HG03354 (cell line): ENCODE measurements around the gene CFAP53.
"Not testable (repeated sequence)": the region's sequence is repeated elsewhere in the genome, so short reads cannot be mapped to it uniquely, and the experiment has no call there.

Experiments
- ATAC-seq: cut with Tn5 transposase; IDR thresholded peaks from one replicate; pipeline ENCODE4 v1.9.1; 2021; ENCODE audit warnings: mild to moderate bottlenecking; ENCODE audit not compliant: unreplicated experiment, poor library complexity, severe bottlenecking

CFAP53 gene

DNA sequence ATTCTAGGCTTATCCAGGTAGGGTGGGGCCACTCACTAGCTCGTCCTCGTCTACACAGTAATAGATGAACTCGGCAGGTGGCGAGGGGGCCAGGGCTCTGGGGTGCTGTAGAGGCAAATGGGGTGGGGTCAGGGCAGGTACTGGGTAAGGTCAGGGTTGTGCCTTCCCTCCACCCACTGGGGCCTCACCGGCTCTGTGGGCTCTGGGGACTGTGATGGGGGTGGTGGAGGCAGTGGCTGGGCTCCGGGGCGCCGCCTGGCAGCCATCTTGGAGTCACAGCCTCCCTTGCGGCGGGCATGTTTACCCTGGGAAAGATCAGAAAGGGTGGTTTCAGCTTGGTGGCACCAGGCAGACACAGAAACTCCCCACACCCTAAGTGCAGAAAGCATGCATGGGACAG, 8.6 kb upstream of the CFAP53 start:
- ATAC-seq = no peak

DNA sequence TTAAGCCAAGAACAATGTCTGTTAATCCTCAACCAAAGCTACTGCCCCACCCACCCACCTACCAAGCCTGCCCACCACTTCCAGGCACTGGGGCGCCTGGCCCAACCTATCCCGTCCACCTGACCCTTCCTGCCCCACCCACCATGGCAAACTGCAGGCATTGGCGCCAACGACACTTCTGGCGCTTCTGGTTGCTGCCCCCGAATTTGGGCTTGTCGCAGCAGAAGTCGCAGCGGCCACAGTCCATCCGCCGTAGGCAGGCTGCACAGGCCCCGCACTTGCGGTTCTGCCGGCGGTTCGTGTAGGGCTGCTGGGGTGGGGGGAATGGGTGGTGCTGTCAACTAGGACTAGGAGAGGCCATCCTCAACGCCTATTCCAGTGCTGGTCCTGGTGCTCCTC, 7.7 kb upstream of the CFAP53 start:
- ATAC-seq = no peak

DNA sequence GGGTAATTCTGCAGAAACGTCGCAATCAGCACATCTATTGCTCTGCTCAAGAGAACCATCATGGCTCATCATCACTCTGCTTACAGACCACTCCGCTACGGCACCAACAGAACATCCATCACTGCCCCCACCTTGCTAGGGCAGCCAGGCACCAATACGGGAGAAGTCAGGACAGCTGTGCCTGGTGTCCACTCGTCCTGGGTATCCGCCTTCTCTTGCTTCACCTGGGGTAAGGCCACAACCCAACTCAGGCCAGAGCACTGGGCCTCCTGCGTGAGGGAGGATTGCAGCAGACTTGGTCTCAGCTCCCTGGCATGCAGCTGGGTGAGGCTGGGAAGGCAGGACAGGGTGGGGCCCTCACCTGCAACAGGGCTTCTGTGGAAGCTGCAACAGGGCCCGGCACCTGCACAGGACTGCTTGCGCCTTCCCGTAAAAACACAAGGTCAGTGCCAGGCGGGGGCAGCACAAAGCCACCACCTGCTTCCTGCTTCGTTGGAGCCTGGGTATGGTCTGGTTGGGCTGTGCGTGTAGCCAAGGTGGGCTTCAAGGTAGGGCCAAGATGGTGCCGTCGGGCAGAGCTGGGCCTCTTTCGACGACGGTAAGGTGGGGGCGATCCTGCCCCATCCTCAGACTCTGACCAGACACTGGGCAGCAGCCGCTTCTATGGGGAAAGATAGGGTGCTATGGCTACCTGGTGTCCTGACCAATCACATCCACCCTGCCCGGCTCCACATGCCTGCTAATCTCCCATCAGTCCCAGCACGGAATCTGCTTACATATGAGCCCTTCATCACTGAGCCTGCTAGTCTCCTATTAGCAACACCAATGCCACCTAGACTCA, 7.1 kb upstream of the CFAP53 start:
- no peak for ATAC-seq

DNA sequence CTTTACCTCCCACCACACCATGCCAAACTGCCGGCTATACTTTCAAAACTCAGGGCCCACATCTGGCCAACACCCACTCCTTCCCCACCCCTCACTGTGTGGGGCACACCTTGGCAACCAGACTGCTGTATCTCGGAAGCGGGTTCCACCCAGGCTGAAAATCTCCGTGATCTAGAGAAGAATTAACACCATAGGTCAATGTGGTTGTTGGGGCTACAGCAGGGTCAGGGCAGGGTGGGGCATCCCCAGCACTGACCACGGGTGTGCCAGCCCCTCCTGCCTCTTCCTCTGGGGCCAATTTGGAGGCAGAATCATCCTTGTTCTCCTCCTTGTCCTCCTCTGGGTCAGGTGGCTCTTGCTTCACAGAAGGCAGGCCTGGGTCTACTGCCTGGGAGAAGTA, 6.3 kb upstream of the CFAP53 start:
- no peak for ATAC-seq

DNA sequence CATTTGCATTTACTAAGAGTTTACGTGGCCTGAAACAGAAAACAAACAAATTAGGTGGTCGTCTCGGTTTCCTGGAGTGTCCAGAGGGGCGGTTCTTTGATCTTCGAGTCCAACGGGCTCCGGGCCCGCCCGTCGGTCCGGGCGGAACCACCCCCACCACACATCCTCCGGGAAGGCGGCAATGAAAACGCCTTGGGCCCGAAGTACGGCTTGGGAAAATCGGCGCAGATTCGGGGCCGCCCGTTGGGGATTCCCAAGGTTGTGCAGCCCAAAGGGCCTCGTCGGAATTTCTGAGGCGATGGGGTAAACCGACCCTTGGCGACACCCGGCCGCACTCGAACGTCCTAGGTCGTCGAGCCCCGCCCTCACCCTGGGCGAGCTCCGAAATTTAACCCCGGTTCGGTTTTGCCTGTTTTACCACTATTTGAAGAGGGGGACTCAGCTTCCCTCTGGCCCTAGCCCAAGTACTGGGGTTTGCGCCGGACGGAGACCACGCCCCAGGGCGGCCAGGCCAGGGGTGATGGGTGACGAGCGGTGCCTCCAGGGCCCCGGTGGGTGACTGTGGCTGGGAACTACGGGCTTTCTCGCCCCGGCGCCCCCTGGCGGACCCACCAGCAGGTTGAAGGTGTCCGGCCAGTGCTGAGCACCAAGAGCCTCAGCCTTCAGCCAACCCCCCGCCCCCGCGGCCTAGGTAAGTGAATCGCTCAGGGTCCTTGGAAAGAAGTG, 1.9 kb upstream of the CFAP53 start:
- peak; percentile 80 for ATAC-seq

DNA sequence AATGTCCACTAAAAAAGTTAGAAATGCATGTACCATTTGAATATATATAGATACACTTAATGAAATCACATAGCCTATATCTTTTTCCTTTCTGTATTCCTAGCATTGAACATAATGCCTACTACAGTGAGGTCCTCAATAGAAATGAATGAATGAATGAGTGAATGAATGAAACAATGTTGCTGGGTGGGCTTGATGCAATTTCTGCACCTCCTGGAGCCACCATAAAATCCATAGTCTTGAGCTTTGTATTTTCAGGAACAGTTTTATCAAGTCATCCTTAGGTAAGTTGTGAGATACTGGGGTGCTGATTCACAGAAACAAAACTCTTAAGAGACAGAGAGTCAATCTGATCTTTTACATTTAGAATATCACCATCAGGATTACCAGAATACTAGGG, 3.3 kb downstream of the CFAP53 start:
- ATAC-seq = no peak

DNA sequence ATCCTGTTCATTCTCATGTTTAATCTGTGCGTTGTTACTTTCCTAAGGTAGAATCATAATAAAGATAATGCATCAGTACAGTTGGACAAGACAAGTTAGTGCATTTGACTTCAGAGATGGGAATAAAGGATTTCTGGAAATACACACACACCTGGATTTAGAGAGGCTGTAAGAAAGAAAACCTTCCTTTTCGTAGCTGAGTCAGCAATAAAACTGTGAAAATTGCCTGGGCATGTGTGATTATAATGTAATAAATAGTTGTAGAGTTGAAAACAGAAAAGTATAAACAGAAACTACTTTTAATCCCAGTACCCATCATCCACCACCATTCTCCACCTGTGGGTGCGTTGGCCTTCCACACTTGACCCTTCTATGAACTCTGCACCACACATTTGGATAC, 15.4 kb downstream of the CFAP53 start:
- no peak for ATAC-seq

DNA sequence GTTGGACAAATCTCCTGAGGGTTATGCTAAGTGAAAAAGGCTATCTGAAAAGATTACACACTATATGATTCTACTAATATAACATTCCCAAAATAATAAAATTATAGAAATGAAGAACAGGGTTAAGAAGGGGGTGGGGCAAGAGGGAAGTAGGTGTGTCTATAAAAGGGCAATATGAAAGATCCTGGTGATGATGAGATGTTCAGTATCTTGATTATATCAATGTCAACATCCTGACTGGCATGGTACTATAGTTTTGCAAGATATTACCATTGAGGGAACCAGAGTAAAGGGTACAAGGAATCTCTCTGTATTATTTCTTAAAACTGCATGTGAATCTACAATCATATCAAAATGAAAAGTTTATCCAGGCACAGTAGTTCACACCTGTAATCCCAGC, 16.7 kb downstream of the CFAP53 start:
- ATAC-seq = no peak

DNA sequence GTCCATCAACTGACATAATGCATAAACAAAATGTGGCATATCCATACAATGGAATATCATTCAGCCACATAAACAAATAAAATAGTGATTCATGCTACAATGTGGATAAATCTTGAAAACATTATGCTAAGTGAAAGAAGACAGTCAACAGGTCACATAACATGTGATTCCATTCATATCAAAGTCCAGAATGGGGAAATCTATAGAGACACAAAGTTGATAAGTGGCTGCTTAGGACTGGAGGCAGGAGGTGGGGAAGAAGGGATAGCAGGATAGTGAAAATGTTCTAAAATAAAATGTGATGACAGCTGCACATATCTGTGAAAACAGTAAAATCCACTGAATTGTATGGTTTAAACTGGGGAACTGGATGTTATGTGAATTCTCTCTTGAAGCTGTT, 18.7 kb downstream of the CFAP53 start:
- no peak for ATAC-seq

DNA sequence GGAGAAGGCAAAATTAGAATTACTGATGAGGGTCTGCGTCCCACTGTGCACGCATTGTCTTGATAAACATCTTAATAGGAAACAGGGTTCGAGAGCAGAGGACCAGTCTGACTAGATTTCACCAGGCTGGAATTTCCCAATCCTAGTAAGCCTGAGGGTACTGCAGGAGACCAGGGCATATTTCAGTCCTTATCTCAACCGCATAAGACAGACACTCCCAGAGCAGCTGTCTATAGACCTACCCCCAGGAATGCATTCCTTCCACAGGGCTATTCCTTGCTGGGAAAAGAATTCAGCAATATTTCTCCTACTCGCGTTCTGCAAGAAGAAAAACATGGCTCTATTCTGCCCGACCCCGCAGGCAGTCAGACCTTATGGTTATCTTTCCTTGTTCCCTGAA, 24.5 kb downstream of the CFAP53 start:
- not testable (repeated sequence) for ATAC-seq

DNA sequence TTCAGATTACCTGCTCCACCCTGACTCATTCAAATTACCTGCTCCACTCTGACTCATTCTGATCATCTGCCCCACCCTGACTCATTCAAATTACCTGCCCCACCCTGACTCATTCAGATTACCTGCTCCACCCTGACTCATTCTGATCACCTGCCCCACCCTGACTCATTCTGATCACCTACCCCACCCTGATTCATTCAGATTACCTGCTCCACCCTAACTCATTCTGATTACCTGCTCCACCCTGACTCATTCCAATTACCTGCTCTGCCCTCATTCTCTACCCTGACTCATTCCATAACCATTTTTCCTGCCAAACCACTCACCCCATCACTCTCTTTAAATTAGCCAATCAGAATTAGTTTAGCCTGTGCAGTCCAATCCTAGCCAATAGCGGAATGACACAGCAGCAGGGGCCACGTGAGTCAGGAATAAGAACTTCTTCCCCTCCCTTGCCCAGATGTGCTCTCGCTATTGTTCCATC, 26.2 kb downstream of the CFAP53 start:
- ATAC-seq = no peak

DNA sequence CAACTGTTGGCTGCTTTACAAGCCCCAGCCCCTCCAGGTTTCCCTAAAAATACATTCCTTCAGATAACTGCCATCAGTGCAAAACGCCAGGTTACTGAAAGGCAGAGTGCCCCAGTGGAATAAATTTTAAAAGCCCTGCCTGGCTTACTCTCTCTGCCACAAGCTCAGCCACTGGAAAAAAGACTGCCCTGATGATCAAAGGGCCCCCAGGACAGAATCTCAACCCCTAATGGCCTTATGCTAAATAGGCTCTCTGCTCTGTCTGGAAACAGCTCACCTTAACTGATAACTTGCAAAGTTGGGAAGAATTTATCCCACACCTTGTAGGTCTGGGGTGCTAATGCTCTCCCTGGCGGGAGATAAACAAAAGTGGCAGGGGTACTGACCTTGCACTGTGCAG, 33.9 kb downstream of the CFAP53 start:
- ATAC-seq = no peak

DNA sequence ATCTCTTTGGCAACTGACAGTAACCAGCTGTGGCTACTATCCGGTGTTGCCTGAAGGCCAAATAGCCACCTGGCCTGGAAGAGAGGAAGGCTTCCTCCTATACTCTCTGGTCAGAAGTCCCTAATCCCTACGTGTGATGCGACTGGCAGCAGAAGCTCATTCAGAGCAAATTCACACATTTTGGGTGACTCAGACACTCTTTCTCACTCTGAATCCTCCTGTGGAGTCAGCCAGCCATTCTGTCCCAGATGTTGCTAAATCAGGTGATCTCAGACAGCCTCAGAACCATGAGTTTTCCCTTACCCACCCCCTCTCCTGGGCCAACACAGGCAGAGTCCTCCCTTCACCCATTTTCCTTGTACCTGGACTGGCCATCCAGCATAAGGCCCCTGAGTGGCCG, 34.7 kb downstream of the CFAP53 start:
- no peak for ATAC-seq

DNA sequence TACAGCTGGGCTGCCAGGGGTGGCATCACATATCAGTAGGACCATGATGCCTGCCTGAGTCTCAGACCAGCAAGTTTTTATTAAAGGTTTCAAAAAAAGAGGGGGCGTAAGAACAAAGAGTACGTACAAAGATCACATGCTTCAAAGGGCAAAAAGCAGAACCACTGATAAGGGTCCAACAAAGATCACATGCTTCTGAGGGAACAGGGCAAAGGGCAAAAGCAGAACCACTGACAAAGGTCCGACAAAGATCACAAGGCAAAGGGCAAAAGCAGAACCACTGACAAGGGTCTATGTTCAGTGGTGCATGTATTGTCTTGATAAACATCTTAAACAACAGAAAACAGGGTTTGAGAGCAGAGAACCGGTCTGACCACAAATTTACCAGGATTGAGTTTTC, 46.0 kb downstream of the CFAP53 start:
- not testable (repeated sequence) for ATAC-seq

DNA sequence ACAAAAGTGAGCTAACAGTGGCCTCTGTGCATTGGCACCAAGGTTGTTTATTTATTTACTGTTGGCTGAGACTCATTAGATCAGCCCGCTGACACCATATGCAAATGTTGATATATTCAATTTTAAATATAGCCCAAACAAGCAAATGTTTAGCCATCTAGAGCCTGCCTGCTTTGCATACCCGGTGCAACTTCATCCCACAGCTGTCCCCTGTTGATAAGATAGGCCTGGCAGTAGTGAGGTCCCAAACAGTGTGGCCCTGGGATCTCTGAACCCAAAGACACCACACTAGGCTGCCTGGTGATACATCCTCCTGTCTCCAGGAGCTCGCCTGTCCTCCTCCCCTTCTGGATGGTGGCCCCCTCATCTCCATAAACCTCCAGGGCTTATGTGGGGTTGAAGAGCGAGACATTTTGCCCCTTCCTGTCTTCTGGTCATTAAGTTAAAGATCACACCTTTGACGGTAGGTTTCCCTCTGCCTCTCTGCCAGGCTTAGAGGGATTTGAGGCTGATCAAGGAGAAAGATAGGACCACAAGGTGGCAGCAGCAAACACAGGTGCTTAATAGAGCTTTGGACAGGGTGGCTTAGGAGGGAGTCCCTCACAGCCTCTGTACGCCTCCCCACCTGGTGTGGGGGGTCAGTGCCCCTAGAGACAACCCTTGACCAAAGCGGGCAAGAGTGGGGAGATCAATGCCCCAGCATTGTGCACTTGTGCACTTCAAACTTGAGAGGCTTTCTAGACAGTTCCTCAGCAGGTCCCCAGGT, 47.7 kb downstream of the CFAP53 start:
- ATAC-seq = peak; percentile 88

DNA sequence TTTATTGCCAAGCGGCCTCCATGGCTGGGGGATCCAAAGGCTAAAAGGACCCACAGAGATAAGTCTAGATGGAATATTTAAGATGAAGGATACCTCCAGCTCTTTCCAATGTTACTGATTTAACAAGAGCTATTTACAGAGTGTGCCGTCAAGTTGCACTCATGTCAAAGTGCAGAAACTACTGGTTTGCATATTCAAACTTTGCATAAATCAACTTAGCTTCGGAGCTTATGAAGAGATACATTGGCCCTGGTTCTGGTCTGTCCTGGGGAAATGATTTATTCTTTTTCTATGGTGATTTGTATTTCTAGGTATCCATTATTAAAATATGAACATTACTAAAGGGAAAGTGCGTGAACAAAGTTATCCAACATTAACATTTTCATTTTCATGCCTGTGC, 57.0 kb downstream of the CFAP53 start:
- no peak for ATAC-seq

DNA sequence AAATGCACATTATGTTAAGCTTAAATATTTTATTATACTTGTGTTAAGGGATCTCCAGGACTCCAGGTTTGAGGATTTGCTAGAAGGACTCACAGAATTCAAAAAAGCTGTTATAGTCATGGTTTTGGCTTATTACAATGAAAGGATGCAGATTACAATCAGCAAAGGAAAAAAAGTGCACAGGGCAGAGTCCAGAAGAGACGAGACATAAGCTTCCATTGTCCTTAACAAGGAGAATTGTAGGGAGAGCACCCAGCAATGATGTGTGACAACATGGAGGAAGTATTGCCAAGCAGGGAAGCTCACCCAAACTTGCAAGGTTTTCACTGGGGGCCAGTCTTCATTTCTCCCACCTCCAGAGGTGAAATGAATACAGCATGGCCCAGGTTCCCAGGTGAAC, 58.6 kb downstream of the CFAP53 start:
- no peak for ATAC-seq

DNA sequence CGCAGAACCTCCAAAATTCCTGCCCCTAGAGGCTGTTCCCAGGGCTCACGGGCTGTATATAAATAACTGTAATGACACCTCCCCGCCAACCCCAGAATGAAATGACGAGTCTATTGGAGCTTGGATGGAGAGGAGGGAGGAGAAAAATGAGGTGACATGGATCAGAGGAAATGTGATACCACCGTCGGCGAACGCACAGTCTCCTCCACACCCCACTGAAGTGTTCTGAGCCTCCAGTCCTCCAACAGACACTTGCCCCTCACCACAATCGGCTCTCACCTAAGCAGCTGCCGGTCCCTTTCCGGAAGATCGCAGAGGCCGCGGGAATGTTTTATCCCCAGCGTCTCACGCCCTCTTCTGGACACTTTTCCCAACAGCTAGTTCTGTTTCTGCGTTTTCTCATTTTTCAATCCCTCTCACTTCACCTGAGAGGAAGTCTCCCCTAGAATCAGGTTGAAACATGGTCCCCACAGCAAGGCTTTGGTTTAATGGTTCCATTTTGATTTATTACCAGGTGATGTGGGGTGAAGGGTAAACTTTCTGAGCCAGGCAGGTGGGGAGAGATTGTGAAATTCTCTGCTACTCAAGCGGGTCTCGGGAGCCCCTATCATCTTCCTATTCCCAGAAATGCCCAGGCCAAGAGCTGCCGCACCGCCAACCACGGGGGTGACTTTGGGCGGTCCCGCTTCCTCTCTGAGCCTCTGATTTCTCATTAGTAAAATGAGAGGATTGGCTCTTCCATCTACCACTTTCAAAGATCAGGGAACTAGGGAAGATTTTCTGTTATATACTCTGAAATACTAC, 62.3 kb downstream of the CFAP53 start:
- ATAC-seq = no peak

DNA sequence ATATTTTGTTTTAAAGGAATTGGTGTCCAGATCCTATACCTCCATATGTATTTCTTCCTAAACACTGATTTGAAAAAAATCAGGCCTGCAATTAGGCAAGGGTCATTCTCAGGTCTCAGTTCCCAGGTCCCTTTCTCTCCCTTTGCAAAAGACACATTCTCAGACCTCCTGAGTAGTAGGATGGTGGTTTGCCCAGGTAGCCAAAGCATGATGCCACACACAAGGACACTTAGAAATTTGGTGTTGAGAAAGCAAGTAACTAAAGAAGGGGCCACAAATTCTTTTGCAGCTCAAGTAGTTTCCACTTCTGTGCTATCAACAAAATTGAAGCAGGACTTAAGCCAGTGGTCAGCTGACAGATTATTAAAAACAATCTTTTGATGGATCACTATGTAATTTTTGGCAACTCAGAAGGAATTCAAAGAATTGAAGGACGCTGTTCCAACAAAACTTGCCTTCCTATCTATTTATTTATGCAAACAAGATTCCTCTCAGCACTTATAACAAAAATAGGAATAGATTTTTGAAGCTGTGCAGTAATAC, 64.7 kb downstream of the CFAP53 start:
- ATAC-seq = no peak
